Vagina (tissue), 2 donors: ENCODE results near the gene RASGRP3.

Experiments used
- CTCF ChIP-seq, 3 experiments: fragments of 450-650 bp in 2 of 3; fragments of 200-600 bp in 1 of 3; sonication (generic) in 1 of 3; IDR thresholded peaks; one replicate each; pipeline ENCODE4 v1.5.1; 2017 to 2019; ENCODE audit warnings: antibody characterized with exemption in 3 of 3, mild to moderate bottlenecking in 2 of 3, moderate library complexity in 2 of 3
- POLR2A ChIP-seq, 2 donors: fragments of 450-650 bp; IDR thresholded peaks; one replicate each; pipeline ENCODE4 v1.6.1; 2017; ENCODE audit warnings: antibody characterized with exemption in 2 of 2, mild to moderate bottlenecking in 2 of 2, moderate library complexity in 2 of 2

GRCh38 chr2:33451214-33451613, 25.2 kb upstream of the RASGRP3 start:
- TF ChIP-seq CTCF (IDR thresholded peaks at IDR 0.05) (no peak), POLR2A (IDR thresholded peaks at IDR 0.05) (no peak)
